ENCODE data around the gene CYTH1.

DNA sequence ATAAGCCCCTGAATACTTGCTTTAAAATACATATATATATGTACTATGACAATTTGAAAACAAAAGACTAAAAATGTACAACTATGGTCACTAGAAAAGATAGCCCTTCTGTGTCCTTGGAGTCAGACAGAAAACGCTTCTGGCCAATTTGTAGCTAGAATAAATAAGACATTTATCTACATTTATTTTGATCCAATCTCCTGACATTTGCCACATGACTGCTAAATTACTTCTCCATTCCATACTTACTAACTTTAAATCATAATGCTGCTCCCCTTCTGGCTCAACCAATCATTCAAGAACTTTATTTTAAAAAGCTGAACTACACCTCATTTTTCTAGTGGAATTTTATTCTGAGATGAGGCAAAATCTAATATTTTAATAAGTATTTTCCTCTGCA lies 65.8 kb downstream of the CYTH1 start:
- TF ChIP-seq, protein P1, sequence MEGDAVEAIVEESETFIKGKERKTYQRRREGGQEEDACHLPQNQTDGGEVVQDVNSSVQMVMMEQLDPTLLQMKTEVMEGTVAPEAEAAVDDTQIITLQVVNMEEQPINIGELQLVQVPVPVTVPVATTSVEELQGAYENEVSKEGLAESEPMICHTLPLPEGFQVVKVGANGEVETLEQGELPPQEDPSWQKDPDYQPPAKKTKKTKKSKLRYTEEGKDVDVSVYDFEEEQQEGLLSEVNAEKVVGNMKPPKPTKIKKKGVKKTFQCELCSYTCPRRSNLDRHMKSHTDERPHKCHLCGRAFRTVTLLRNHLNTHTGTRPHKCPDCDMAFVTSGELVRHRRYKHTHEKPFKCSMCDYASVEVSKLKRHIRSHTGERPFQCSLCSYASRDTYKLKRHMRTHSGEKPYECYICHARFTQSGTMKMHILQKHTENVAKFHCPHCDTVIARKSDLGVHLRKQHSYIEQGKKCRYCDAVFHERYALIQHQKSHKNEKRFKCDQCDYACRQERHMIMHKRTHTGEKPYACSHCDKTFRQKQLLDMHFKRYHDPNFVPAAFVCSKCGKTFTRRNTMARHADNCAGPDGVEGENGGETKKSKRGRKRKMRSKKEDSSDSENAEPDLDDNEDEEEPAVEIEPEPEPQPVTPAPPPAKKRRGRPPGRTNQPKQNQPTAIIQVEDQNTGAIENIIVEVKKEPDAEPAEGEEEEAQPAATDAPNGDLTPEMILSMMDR (IDR thresholded peaks at IDR 0.05; ENCODE audit: low read length), result no peak
- no peak for TF ChIP-seq EZH2 (IDR thresholded peaks at IDR 0.05; ENCODE audit: borderline replicate concordance, low read length)
